H9 (cell line): Measurements from ENCODE around the gene LYPD8. TPM values are rescaled to one million over a fixed set of nuclear protein-coding genes. Genes with fewer than 3 reads are reported as not detected.

Experiments used
- DNase-seq: peaks from one replicate; pipeline ENCODE4 v3.0.0-alpha.2; 2017
- H2AFZ ChIP-seq: one replicate; pipeline ENCODE4 v1.6.1; 2013; ENCODE audit warnings: mild to moderate bottlenecking, low read length, control low read depth, moderate library complexity
- H2AK5ac ChIP-seq: 2 replicates; pipeline ENCODE4 v1.6.1; 2013; ENCODE audit warnings: low read length, control low read depth, mixed read lengths; ENCODE audit not compliant: insufficient read length
- H2BK120ac ChIP-seq: one replicate; pipeline ENCODE4 v1.6.1; 2013; ENCODE audit warnings: low read depth, mild to moderate bottlenecking, low read length, control low read depth, inconsistent platforms; ENCODE audit not compliant: poor library complexity, severe bottlenecking
- H2BK12ac ChIP-seq: 2 replicates; pipeline ENCODE4 v1.6.1; 2013; ENCODE audit warnings: low read length, control low read depth, mixed read lengths, low read depth; ENCODE audit not compliant: insufficient read length
- H2BK15ac ChIP-seq: 2 replicates; pipeline ENCODE4 v1.6.1; 2013; ENCODE audit warnings: low read depth, low read length, control low read depth
- H2BK20ac ChIP-seq: one replicate; pipeline ENCODE4 v1.6.1; 2013; ENCODE audit warnings: low read depth, mild to moderate bottlenecking, low read length, control low read depth, inconsistent platforms; ENCODE audit not compliant: poor library complexity, severe bottlenecking
- H2BK5ac ChIP-seq: 2 replicates; pipeline ENCODE4 v1.6.1; 2013; ENCODE audit warnings: low read length, control low read depth, mixed read lengths; ENCODE audit not compliant: insufficient read length
- H3K14ac ChIP-seq: 2 replicates; pipeline ENCODE4 v1.6.1; 2013; ENCODE audit warnings: low read length, control low read depth; ENCODE audit not compliant: insufficient read depth
- H3K18ac ChIP-seq: 2 replicates; pipeline ENCODE4 v1.6.1; 2013; ENCODE audit warnings: low read depth, mild to moderate bottlenecking, mixed read lengths, low read length, control low read depth; ENCODE audit not compliant: insufficient read length
- H3K23ac ChIP-seq: 2 replicates; pipeline ENCODE4 v1.6.1; 2013; ENCODE audit warnings: low read length, control low read depth, mixed read lengths, low read depth; ENCODE audit not compliant: insufficient read length
- H3K23me2 ChIP-seq: 2 replicates; pipeline ENCODE4 v1.6.1; 2013; ENCODE audit warnings: low read depth, mild to moderate bottlenecking, mixed read lengths, low read length, control low read depth; ENCODE audit not compliant: insufficient read length, poor library complexity, severe bottlenecking
- H3K27ac ChIP-seq: 2 replicates; pipeline ENCODE4 v1.5.1; 2013; ENCODE audit warnings: low read length, control low read depth, mixed read lengths, low read depth; ENCODE audit not compliant: insufficient read length
- H3K27me3 ChIP-seq: 2 replicates; pipeline ENCODE4 v1.6.1; 2013; ENCODE audit warnings: low read length, control low read depth, inconsistent platforms; ENCODE audit not compliant: insufficient read depth
- H3K4ac ChIP-seq: 2 replicates; pipeline ENCODE4 v1.6.1; 2013; ENCODE audit warnings: low read depth, mild to moderate bottlenecking, control low read depth, inconsistent platforms, low read length, moderate library complexity
- H3K4me1 ChIP-seq: 2 replicates; pipeline ENCODE4 v1.6.1; 2013; ENCODE audit warnings: low read length, control low read depth, inconsistent platforms; ENCODE audit not compliant: insufficient read depth
- H3K4me2 ChIP-seq: 2 replicates; pipeline ENCODE4 v1.6.1; 2013; ENCODE audit warnings: low read length, control low read depth, mixed read lengths; ENCODE audit not compliant: insufficient read length, insufficient read depth
- H3K56ac ChIP-seq: 2 replicates; pipeline ENCODE4 v1.6.1; 2013; ENCODE audit warnings: low read depth, mild to moderate bottlenecking, mixed read lengths, low read length, control low read depth; ENCODE audit not compliant: insufficient read length
- H3K79me1 ChIP-seq: 2 replicates; pipeline ENCODE4 v1.6.1; 2013; ENCODE audit warnings: low read depth, mild to moderate bottlenecking, moderate library complexity, low read length, control low read depth, inconsistent platforms; ENCODE audit not compliant: insufficient read depth, poor library complexity, severe bottlenecking
- H3K79me2 ChIP-seq: 2 replicates; pipeline ENCODE4 v1.6.1; 2013; ENCODE audit warnings: low read length, control low read depth, inconsistent platforms; ENCODE audit not compliant: insufficient read depth
- H3K9ac ChIP-seq: 2 replicates; pipeline ENCODE4 v1.6.1; 2013; ENCODE audit warnings: low read length, control low read depth, mixed read lengths; ENCODE audit not compliant: insufficient read length; ENCODE audit errors: extremely low read depth
- H3K9me3 ChIP-seq: one replicate; pipeline ENCODE4 v1.6.1; 2013; ENCODE audit warnings: low read depth, low read length, inconsistent platforms; ENCODE audit not compliant: control insufficient read depth
- H3T11ph ChIP-seq: one replicate; pipeline ENCODE4 v1.6.1; 2013; ENCODE audit warnings: mild to moderate bottlenecking, low read length, control low read depth, inconsistent platforms
- H4K20me1 ChIP-seq: one replicate; pipeline ENCODE4 v1.6.1; 2013; ENCODE audit not compliant: control insufficient read depth, insufficient read length, insufficient read depth
- H4K5ac ChIP-seq: 2 replicates; pipeline ENCODE4 v1.6.1; 2013; ENCODE audit warnings: low read depth, mild to moderate bottlenecking, mixed read lengths, low read length, control low read depth; ENCODE audit not compliant: insufficient read length
- H4K8ac ChIP-seq: replicated peaks from 2 replicates; pipeline ENCODE4 v1.6.1; 2013; ENCODE audit warnings: low read length, control low read depth, mixed read lengths, low read depth; ENCODE audit not compliant: insufficient read length
- H4K91ac ChIP-seq: 2 replicates; pipeline ENCODE4 v1.6.1; 2013; ENCODE audit warnings: low read depth, mild to moderate bottlenecking, moderate library complexity, mixed read lengths, low read length, control low read depth; ENCODE audit not compliant: insufficient read length
- H3K27ac Mint-ChIP-seq, 3 experiments: 2 replicates in 2 of 3; 3 replicates in 1 of 3; pipeline ENCODE4 v1.8.0; 2020 to 2021; ENCODE audit warnings: mixed read lengths in 3 of 3, mild to moderate bottlenecking in 1 of 3, moderate library complexity in 1 of 3
- H3K27me3 Mint-ChIP-seq: 2 replicates; pipeline ENCODE4 v1.8.0; 2021; ENCODE audit warnings: low read depth, mild to moderate bottlenecking, moderate library complexity, mixed read lengths
- H3K36me3 Mint-ChIP-seq, 3 experiments: 2 replicates in 2 of 3; 3 replicates in 1 of 3; pipeline ENCODE4 v1.8.0; 2020 to 2021; ENCODE audit warnings: low read depth in 3 of 3, mixed read lengths in 3 of 3; ENCODE audit not compliant: insufficient read depth in 1 of 3
- H3K4me1 Mint-ChIP-seq, 2 experiments: 2 replicates each; pipeline ENCODE4 v1.8.0; 2020; ENCODE audit warnings: mixed read lengths in 2 of 2
- H3K4me3 Mint-ChIP-seq, 2 experiments: 2 replicates in 1 of 2; 3 replicates in 1 of 2; pipeline ENCODE4 v1.8.0; 2020 to 2021; ENCODE audit warnings: mild to moderate bottlenecking in 2 of 2, mixed read lengths in 2 of 2, moderate library complexity in 1 of 2
- H3K9me3 Mint-ChIP-seq, 2 experiments: 2 replicates in 1 of 2; 3 replicates in 1 of 2; pipeline ENCODE4 v1.8.0; 2020; ENCODE audit warnings: mild to moderate bottlenecking in 2 of 2, mixed read lengths in 2 of 2, moderate library complexity in 1 of 2
- WGBS: extraction: QIAGEN DNeasy Blood & Tissue Kit; methylation state at CpG from one replicate; pipeline ENCODE4 v1.1.7; 2013; ENCODE audit warnings: missing lambda C conversion rate, low lambda C conversion rate, mixed read lengths; ENCODE audit not compliant: insufficient read length; ENCODE audit errors: extremely low coverage; 5-methylcytosine and 5-hydroxymethylcytosine counted together
- total RNA-seq: library from RNA; stranded (reverse); gene quantifications from 2 replicates; pipeline ENCODE4 v1.2.1, GENCODE V29; 2021
- TF ChIP-seq, protein P1 (sequence below): fragments of 200-600 bp; sonication (generic); conservative IDR thresholded peaks from 3 replicates; pipeline ENCODE4 v1.8.0; 2021; ENCODE audit warnings: antibody characterized with exemption, mild to moderate bottlenecking

The LYPD8 gene
- total RNA-seq, 1 experiment from 2014 or later, result not detected

GRCh38 chr1:248691567-248692155, 63.9 kb downstream of the LYPD8 start:
- no peak overlapping the region for H4K5ac ChIP-seq
- no peaks in the 10 kb centered on the region for H3K79me2 ChIP-seq
- H3K14ac ChIP-seq, result no peak overlapping the region
- no peak overlapping the region for H3K56ac ChIP-seq
- no peaks in the 10 kb centered on the region for H3K23me2 ChIP-seq
- H4K8ac ChIP-seq, result no peak overlapping the region
- H3K9me3 Mint-ChIP-seq, result peaks cover 91 to 92% of the 10 kb centered on the region in 2 experiments
- no peak overlapping the region for H3K9ac ChIP-seq
- H2BK120ac ChIP-seq, result no peak overlapping the region
- H3K27ac ChIP-seq, result no peak overlapping the region
- no peak overlapping the region for H2AK5ac ChIP-seq
- H2BK15ac ChIP-seq, result no peak overlapping the region
- H4K20me1 ChIP-seq, result no peaks in the 10 kb centered on the region
- DNase-seq, result no peak
- no peak overlapping the region for H2BK5ac ChIP-seq
- no CpG with 5 or more reads among the region's 51 CpGs for WGBS
- H3K4me1 ChIP-seq, result no peaks in the 10 kb centered on the region
- no peak overlapping the region for H3K27ac Mint-ChIP-seq
- H3T11ph ChIP-seq, result no peak overlapping the region
- no peak overlapping the region for H4K91ac ChIP-seq
- H3K9me3 ChIP-seq, result peaks cover 89% of the 10 kb centered on the region
- H2AFZ ChIP-seq, result no peak overlapping the region
- no peaks in the 10 kb centered on the region for H3K79me1 ChIP-seq
- no peak overlapping the region for H2BK12ac ChIP-seq
- TF ChIP-seq, protein P1, sequence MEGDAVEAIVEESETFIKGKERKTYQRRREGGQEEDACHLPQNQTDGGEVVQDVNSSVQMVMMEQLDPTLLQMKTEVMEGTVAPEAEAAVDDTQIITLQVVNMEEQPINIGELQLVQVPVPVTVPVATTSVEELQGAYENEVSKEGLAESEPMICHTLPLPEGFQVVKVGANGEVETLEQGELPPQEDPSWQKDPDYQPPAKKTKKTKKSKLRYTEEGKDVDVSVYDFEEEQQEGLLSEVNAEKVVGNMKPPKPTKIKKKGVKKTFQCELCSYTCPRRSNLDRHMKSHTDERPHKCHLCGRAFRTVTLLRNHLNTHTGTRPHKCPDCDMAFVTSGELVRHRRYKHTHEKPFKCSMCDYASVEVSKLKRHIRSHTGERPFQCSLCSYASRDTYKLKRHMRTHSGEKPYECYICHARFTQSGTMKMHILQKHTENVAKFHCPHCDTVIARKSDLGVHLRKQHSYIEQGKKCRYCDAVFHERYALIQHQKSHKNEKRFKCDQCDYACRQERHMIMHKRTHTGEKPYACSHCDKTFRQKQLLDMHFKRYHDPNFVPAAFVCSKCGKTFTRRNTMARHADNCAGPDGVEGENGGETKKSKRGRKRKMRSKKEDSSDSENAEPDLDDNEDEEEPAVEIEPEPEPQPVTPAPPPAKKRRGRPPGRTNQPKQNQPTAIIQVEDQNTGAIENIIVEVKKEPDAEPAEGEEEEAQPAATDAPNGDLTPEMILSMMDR, result no peak
- no peak overlapping the region for H2BK20ac ChIP-seq
- H3K23ac ChIP-seq, result no peak overlapping the region
- H3K4ac ChIP-seq, result no peak overlapping the region
- peaks cover 7 to 44% (median 10%) of the 10 kb centered on the region in 3 experiments; a peak in 6 of 7 replicates for H3K36me3 Mint-ChIP-seq
- peaks cover 1% of the 10 kb centered on the region; the same call in 1 of the 2 replicates for H3K27me3 Mint-ChIP-seq
- H3K4me1 Mint-ChIP-seq, result no peaks in the 10 kb centered on the region
- H3K27me3 ChIP-seq, result no peaks in the 10 kb centered on the region
- no peak overlapping the region for H3K4me3 Mint-ChIP-seq
- no peak overlapping the region for H3K4me2 ChIP-seq
- H3K18ac ChIP-seq, result no peak overlapping the region

Other genes starting within 250 kb of the LYPD8 start
- not detected in 2 replicates for gene OR2G6, start 247.7 kb downstream of the LYPD8 start, total RNA-seq
- not detected in 2 replicates for gene OR2T29, start 193.0 kb downstream of the LYPD8 start, total RNA-seq
- not detected in 2 replicates for gene OR2T34, start 181.0 kb downstream of the LYPD8 start, total RNA-seq
- not detected in 2 replicates for gene OR2T10, start 158.1 kb downstream of the LYPD8 start, total RNA-seq
- gene OR2T11, start 120.7 kb downstream of the LYPD8 start, total RNA-seq, result not detected in 2 replicates
- gene OR2T35, start 110.5 kb downstream of the LYPD8 start, total RNA-seq, result not detected in 2 replicates
- gene OR2T27, start 100.2 kb downstream of the LYPD8 start, total RNA-seq, result not detected in 2 replicates
- gene OR14I1, start 53.0 kb downstream of the LYPD8 start, total RNA-seq, result not detected in 2 replicates
- gene SH3BP5L, start 70.2 kb upstream of the LYPD8 start, total RNA-seq, result 27.6 and 28.8 TPM in 2 replicates
- gene ZNF672, start 82.5 kb upstream of the LYPD8 start, total RNA-seq, result 28.5 and 29.4 TPM in 2 replicates
- gene ZNF692, start 103.3 kb upstream of the LYPD8 start, total RNA-seq, result 40.0 and 40.1 TPM in 2 replicates
- gene PGBD2, start 150.5 kb upstream of the LYPD8 start, total RNA-seq, result 10.4 and 10.6 TPM in 2 replicates